ENCODE results near the gene CDIPT.

Gene CDIPT

GRCh38 chr16:29809850-29810698 lies 53.0 kb downstream of the CDIPT start:
- DNase-seq (ENCODE audit: low read depth) = no peak

- DNase-seq (ENCODE audit: low read depth) = no peak
Observed at GRCh38 chr16:29809031-29809747, 53.8 kb downstream of the CDIPT start.
